Measurements from ENCODE around the gene ATP5PB.

- TF ChIP-seq CTCF (conservative IDR thresholded peaks at IDR 0.05; ENCODE audit: low read depth, low read length) (no peak), EZH2 (IDR thresholded peaks at IDR 0.05; ENCODE audit: borderline replicate concordance, low read depth, low read length, poor library complexity, severe bottlenecking) (no peak)
Measured at GRCh38 chr1:111488669-111489068, 39.4 kb downstream of the ATP5PB start.
